Lower lobe of right lung (tissue), 2 donors: ENCODE results near the gene INTS14. TPM values are rescaled to one million over a fixed set of nuclear protein-coding genes. Genes with fewer than 3 reads are reported as not detected.
A peak's percentile ranks its signal among the peaks of the same experiment; 100 is the strongest.

ENCODE experiments used
- ATAC-seq, 2 donors: fragments of 200-7000 bp; cut with Tn5 transposase; one replicate each; pipeline ENCODE4 v1.9.1; 2020 to 2022; ENCODE audit warnings: mild to moderate bottlenecking in 2 of 2, moderate library complexity in 2 of 2
- DNase-seq: peaks from one replicate; pipeline ENCODE4 v3.0.0-alpha.2; 2020
- H3K27ac ChIP-seq: fragments of 200-600 bp; one replicate; pipeline ENCODE4 v1.8.0; 2022
- H3K27me3 ChIP-seq: fragments of 200-600 bp; one replicate; pipeline ENCODE4 v1.8.0; 2022; ENCODE audit warnings: low read depth
- H3K36me3 ChIP-seq: fragments of 200-600 bp; one replicate; pipeline ENCODE4 v1.8.0; 2022; ENCODE audit warnings: mild to moderate bottlenecking
- H3K4me1 ChIP-seq: fragments of 200-600 bp; one replicate; pipeline ENCODE4 v1.8.0; 2022
- H3K4me3 ChIP-seq: fragments of 200-600 bp; one replicate; pipeline ENCODE4 v1.8.0; 2022; ENCODE audit warnings: mild to moderate bottlenecking
- H3K9me3 ChIP-seq: fragments of 200-600 bp; one replicate; pipeline ENCODE4 v1.8.0; 2022
- CTCF ChIP-seq: fragments of 200-600 bp; IDR thresholded peaks from one replicate; pipeline ENCODE4 v1.8.0; 2022; ENCODE audit warnings: antibody characterized with exemption, mild to moderate bottlenecking
- intact Hi-C: fragments of 100-400 bp; cut with DNase I; formaldehyde crosslinking; loops from one replicate; pipeline ENCODE4 v1.11.0; 2022
- total RNA-seq: library from RNA; stranded (reverse); fragmentation: NEBNext Ultra II Directional; extraction: Animal tissue kit (Norgen Biotek cat#: 25700); gene quantifications from one replicate; pipeline ENCODE4 v1.2.1, GENCODE V29; 2021
- donor health status: DM: no; HTN: yes; CAD: no; lungs with severe emphysema.

The INTS14 gene
- total RNA-seq, 1 donor from 2014 or later: 27.1 TPM

GRCh38 chr15:65580287-65580686, 30.6 kb downstream of the INTS14 start:
- H3K36me3 ChIP-seq: peaks cover 93% of the 10 kb centered on the region
- no peak overlapping the region for H3K4me3 ChIP-seq
- no peaks in the 10 kb centered on the region for H3K9me3 ChIP-seq
- no peaks in the 10 kb centered on the region for H3K27me3 ChIP-seq
- DNase-seq (no peak), ATAC-seq (no peak)
- H3K4me1 ChIP-seq: peaks cover 6% of the 10 kb centered on the region
- intact Hi-C loops: no loop called here
- no peak for TF ChIP-seq CTCF
- H3K27ac ChIP-seq: no peak overlapping the region

GRCh38 chr15:65579762-65580161, 31.2 kb downstream of the INTS14 start:
- no peak for TF ChIP-seq CTCF

GRCh38 chr15:65578904-65579728, 31.8 kb downstream of the INTS14 start:
- intact Hi-C loops: no loop called here

More at GRCh38 chr15:65579762-65580161, 31.2 kb downstream of the INTS14 start:
- Histone ChIP-seq H3K27ac (no peak overlapping the region), H3K36me3 (peaks cover 90% of the 10 kb centered on the region), H3K4me1 (peaks cover 6% of the 10 kb centered on the region), H3K27me3 (no peaks in the 10 kb centered on the region), H3K9me3 (no peaks in the 10 kb centered on the region), H3K4me3 (no peak overlapping the region)
- intact Hi-C loops: no loop called here
- ATAC-seq (no peak), DNase-seq (no peak)

GRCh38 chr15:65577129-65577996, 33.6 kb downstream of the INTS14 start:
- intact Hi-C loops: no loop called here
- TF ChIP-seq CTCF: no peak
- Histone ChIP-seq H3K4me1 (no peaks in the 10 kb centered on the region), H3K4me3 (no peak overlapping the region), H3K27ac (no peak overlapping the region), H3K27me3 (no peaks in the 10 kb centered on the region), H3K9me3 (no peaks in the 10 kb centered on the region), H3K36me3 (peaks cover 81% of the 10 kb centered on the region)
- ATAC-seq (peak in 1 of 2 donors; percentile 11), DNase-seq (no peak)

More at GRCh38 chr15:65578904-65579728, 31.8 kb downstream of the INTS14 start:
- H3K4me1 ChIP-seq: peaks cover 6% of the 10 kb centered on the region
- no peaks in the 10 kb centered on the region for H3K9me3 ChIP-seq
- H3K27ac ChIP-seq: peak overlapping the region; percentile 34
- peaks cover 88% of the 10 kb centered on the region for H3K36me3 ChIP-seq
- H3K27me3 ChIP-seq: no peaks in the 10 kb centered on the region
- DNase-seq (no peak), ATAC-seq (no peak)
- TF ChIP-seq CTCF: no peak
- no peak overlapping the region for H3K4me3 ChIP-seq

GRCh38 chr15:65576664-65577063, 34.3 kb downstream of the INTS14 start:
- ATAC-seq (peak; percentile 47 to 72), DNase-seq (no peak)
- H3K27ac ChIP-seq: no peak overlapping the region
- no peaks in the 10 kb centered on the region for H3K4me1 ChIP-seq
- H3K4me3 ChIP-seq: no peak overlapping the region
- TF ChIP-seq CTCF: no peak
- intact Hi-C loops: no loop called here
- H3K9me3 ChIP-seq: no peaks in the 10 kb centered on the region
- H3K36me3 ChIP-seq: peaks cover 81% of the 10 kb centered on the region
- H3K27me3 ChIP-seq: no peaks in the 10 kb centered on the region
